ENCODE measurements around the gene SAFB. TPM values are rescaled to one million over a fixed set of nuclear protein-coding genes. Genes with fewer than 3 reads are reported as not detected.

SAFB gene
- total and polyA plus RNA-seq, 2 of the 13 experiments (the other 11 are each of a cell fraction or from before 2014, with no cell fraction given): 21.0 to 28.4 TPM

- CTCF ChIA-PET (ENCODE audit: low intra/inter-chr PET ratio, low total read pairs): no interaction called here
- no peak for FAIRE-seq
These were observed 1.9 kb downstream of the SAFB start for GRCh38 chr19:5624741-5625278.

More at GRCh38 chr19:5624741-5625278, 1.9 kb downstream of the SAFB start:
- TF ChIP-seq NR2F6 (IDR thresholded peaks at IDR 0.05): no peak
- TF ChIP-seq NR2F6 (CRISPR knock-in tag; IDR thresholded peaks at IDR 0.05): no peak
- TF ChIP-seq, protein P1, sequence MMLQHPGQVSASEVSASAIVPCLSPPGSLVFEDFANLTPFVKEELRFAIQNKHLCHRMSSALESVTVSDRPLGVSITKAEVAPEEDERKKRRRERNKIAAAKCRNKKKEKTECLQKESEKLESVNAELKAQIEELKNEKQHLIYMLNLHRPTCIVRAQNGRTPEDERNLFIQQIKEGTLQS (CRISPR knock-in tag; IDR thresholded peaks at IDR 0.05): no peak
- no peak for TF ChIP-seq ZNF530 (CRISPR knock-in tag; IDR thresholded peaks at IDR 0.05; ENCODE audit: low read depth)
- TF ChIP-seq RFXAP (CRISPR knock-in tag; IDR thresholded peaks at IDR 0.05; ENCODE audit: borderline replicate concordance): no peak
- no peak for TF ChIP-seq ZNF143 (CRISPR knock-in tag; IDR thresholded peaks at IDR 0.05)
- no peak for TF ChIP-seq RNF2 (conservative IDR thresholded peaks at IDR 0.05; ENCODE audit: low read depth)
- TF ChIP-seq, protein P2, sequence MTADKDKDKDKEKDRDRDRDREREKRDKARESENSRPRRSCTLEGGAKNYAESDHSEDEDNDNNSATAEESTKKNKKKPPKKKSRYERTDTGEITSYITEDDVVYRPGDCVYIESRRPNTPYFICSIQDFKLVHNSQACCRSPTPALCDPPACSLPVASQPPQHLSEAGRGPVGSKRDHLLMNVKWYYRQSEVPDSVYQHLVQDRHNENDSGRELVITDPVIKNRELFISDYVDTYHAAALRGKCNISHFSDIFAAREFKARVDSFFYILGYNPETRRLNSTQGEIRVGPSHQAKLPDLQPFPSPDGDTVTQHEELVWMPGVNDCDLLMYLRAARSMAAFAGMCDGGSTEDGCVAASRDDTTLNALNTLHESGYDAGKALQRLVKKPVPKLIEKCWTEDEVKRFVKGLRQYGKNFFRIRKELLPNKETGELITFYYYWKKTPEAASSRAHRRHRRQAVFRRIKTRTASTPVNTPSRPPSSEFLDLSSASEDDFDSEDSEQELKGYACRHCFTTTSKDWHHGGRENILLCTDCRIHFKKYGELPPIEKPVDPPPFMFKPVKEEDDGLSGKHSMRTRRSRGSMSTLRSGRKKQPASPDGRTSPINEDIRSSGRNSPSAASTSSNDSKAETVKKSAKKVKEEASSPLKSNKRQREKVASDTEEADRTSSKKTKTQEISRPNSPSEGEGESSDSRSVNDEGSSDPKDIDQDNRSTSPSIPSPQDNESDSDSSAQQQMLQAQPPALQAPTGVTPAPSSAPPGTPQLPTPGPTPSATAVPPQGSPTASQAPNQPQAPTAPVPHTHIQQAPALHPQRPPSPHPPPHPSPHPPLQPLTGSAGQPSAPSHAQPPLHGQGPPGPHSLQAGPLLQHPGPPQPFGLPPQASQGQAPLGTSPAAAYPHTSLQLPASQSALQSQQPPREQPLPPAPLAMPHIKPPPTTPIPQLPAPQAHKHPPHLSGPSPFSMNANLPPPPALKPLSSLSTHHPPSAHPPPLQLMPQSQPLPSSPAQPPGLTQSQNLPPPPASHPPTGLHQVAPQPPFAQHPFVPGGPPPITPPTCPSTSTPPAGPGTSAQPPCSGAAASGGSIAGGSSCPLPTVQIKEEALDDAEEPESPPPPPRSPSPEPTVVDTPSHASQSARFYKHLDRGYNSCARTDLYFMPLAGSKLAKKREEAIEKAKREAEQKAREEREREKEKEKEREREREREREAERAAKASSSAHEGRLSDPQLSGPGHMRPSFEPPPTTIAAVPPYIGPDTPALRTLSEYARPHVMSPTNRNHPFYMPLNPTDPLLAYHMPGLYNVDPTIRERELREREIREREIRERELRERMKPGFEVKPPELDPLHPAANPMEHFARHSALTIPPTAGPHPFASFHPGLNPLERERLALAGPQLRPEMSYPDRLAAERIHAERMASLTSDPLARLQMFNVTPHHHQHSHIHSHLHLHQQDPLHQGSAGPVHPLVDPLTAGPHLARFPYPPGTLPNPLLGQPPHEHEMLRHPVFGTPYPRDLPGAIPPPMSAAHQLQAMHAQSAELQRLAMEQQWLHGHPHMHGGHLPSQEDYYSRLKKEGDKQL (CRISPR knock-in tag; IDR thresholded peaks at IDR 0.05; ENCODE audit: low read depth): no peak
- no peak for TF ChIP-seq NFKBIZ (CRISPR knock-in tag; IDR thresholded peaks at IDR 0.05)
- TF ChIP-seq NCOA2 (CRISPR knock-in tag; IDR thresholded peaks at IDR 0.05): no peak
- TF ChIP-seq EHMT2 (IDR thresholded peaks at IDR 0.05; ENCODE audit: borderline replicate concordance, low read depth, low read length): no peak
- TF ChIP-seq RFX3 (CRISPR knock-in tag; IDR thresholded peaks at IDR 0.05): no peak
- TF ChIP-seq ZNF709 (CRISPR knock-in tag; IDR thresholded peaks at IDR 0.05): no peak
- TF ChIP-seq ZNF350 (CRISPR knock-in tag; IDR thresholded peaks at IDR 0.05; ENCODE audit: borderline replicate concordance, low read depth): no peak
- no peak for TF ChIP-seq KDM3A (CRISPR knock-in tag; IDR thresholded peaks at IDR 0.05; ENCODE audit: low read depth)
- no peak for TF ChIP-seq MXD4 (CRISPR knock-in tag; IDR thresholded peaks at IDR 0.05)
- TF ChIP-seq ZNF30 (CRISPR knock-in tag; IDR thresholded peaks at IDR 0.05): no peak
- TF ChIP-seq, protein P3, sequence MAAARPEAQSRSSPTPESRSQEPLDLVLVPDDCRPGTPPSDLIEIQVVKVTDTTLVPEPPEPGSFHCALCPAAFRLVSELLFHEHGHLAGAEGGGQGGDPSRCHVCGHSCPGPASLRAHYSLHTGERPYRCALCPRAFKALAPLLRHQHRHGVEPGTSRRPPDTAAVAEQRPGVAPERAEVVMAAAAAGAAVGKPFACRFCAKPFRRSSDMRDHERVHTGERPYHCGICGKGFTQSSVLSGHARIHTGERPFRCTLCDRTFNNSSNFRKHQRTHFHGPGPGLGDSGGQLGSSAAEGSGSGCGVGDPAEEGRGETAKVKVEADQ (CRISPR knock-in tag; IDR thresholded peaks at IDR 0.05; ENCODE audit: borderline replicate concordance): no peak
- BruUV-seq (replicated peaks): no TSS peak
- ATAC-seq (no peak), DNase-seq (ENCODE audit: low spot score) (no peak)
- peaks cover 70% of the 10 kb centered on the region for H3K4me1 ChIP-seq (ENCODE audit: insufficient read depth, low read length)
- H3K9ac ChIP-seq (ENCODE audit: insufficient read depth, low read depth, low read length): peak overlapping the region; percentile 96
- H4K20me1 ChIP-seq (ENCODE audit: insufficient read depth, low read length): peaks cover 45% of the 10 kb centered on the region
- H3K9me3 ChIP-seq (ENCODE audit: low read length): no peaks in the 10 kb centered on the region
- H3K27ac ChIP-seq (ENCODE audit: extremely low read length, insufficient read depth, low read length): peak overlapping the region; percentile 94
- WGBS (ENCODE audit: low lambda C conversion rate): 36% methylated on average over 8 of the region's 8 CpGs
- peaks cover 16 to 48% of the 10 kb centered on the region in 2 experiments for H3K36me3 ChIP-seq (replicated peaks in 1 of 2; ENCODE audit: control insufficient read depth in 1 of 2, insufficient read depth in 2 of 2, low read length in 2 of 2)
- peak overlapping the region; percentile 97 to 100 (median 99) for H3K4me3 ChIP-seq (replicated peaks in 1 of 3; ENCODE audit: insufficient read depth in 1 of 3, low read depth in 2 of 3, low read length in 3 of 3)
- H3K27me3 ChIP-seq (ENCODE audit: control insufficient read depth in 1 of 2, insufficient read depth in 2 of 2, low read length in 2 of 2): peaks cover 0 to 7% of the 10 kb centered on the region in 2 experiments; a peak in 2 of 5 replicates
- H3K79me2 ChIP-seq (ENCODE audit: insufficient read depth, low read length): peaks cover 96% of the 10 kb centered on the region
- intact Hi-C loops (cut with micrococcal nuclease; ENCODE audit: unreplicated experiment): no loop called here
- no peak overlapping the region for H2AFZ ChIP-seq (ENCODE audit: low read length)
- in situ Hi-C loops (cut with HindIII; ENCODE audit: extremely low pct_ligation_motif_present, low pct_unique_long_range_greater_than_20kb): no loop called here
- POLR2A ChIA-PET: interaction anchor here (3.1 kb wide), 1 partner anchor 65 kb away, joined by 21 read pairs; the partner anchor contains the start of gene RPL36
- peak overlapping the region; percentile 93 for H3K4me2 ChIP-seq (ENCODE audit: low read depth, low read length)
